Tibial nerve (tissue), 4 donors: ENCODE results near the gene DLGAP1.

Source experiments
- EP300 ChIP-seq, 2 donors: sonication (generic); formaldehyde crosslinking; IDR thresholded peaks; one replicate each; pipeline ENCODE4 v1.6.1; 2017; ENCODE audit warnings: antibody characterized with exemption in 2 of 2, mild to moderate bottlenecking in 1 of 2
- POLR2A ChIP-seq, 2 donors: fragments of 450-650 bp; IDR thresholded peaks; one replicate each; pipeline ENCODE4 v1.6.1; 2017; ENCODE audit warnings: antibody characterized with exemption in 2 of 2, mild to moderate bottlenecking in 2 of 2, moderate library complexity in 2 of 2
- TF ChIP-seq, protein P1 (sequence below), 5 experiments: fragments of 200-600 bp in 3 of 5; fragments of 450-650 bp in 2 of 5; sonication (generic) in 3 of 5; IDR thresholded peaks; one replicate each; pipeline ENCODE4 v1.5.1; 2016 to 2019; ENCODE audit warnings: antibody characterized with exemption in 5 of 5, mild to moderate bottlenecking in 3 of 5, moderate library complexity in 2 of 5

DNA sequence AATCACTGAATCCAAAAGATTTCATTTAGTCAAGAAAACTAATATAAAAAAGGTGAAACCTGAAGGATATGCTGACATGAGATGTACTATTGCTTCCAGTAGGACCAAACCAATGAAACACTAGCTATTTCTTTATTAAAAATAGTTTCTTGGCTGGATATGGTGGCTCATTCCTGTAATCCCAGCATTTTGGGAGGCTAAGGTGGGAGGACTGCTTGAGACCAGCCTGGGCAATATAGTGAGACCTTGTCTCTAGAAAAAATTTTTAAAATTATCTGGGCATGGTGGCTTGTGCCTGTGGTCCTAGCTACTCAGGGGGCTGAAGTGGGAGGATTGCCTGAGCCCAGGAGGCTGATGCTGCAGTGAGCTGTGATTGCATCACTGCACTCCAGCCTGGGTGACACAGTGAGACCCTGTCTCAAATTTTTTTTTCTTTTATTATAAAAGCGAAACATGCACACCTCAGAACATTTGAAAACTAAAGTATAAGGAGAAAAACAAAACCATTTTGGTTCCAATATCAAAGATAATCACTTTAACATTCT, 738.9 kb downstream of the DLGAP1 start:
- TF ChIP-seq, protein P1, sequence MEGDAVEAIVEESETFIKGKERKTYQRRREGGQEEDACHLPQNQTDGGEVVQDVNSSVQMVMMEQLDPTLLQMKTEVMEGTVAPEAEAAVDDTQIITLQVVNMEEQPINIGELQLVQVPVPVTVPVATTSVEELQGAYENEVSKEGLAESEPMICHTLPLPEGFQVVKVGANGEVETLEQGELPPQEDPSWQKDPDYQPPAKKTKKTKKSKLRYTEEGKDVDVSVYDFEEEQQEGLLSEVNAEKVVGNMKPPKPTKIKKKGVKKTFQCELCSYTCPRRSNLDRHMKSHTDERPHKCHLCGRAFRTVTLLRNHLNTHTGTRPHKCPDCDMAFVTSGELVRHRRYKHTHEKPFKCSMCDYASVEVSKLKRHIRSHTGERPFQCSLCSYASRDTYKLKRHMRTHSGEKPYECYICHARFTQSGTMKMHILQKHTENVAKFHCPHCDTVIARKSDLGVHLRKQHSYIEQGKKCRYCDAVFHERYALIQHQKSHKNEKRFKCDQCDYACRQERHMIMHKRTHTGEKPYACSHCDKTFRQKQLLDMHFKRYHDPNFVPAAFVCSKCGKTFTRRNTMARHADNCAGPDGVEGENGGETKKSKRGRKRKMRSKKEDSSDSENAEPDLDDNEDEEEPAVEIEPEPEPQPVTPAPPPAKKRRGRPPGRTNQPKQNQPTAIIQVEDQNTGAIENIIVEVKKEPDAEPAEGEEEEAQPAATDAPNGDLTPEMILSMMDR (IDR thresholded peaks at IDR 0.05), result no peak
- TF ChIP-seq EP300 (IDR thresholded peaks at IDR 0.05), result no peak
- no peak for TF ChIP-seq POLR2A (IDR thresholded peaks at IDR 0.05)
